Stimulated activated CD8-positive, alpha-beta memory T cell treated with anti-CD3 and anti-CD28 coated beads, Interleukin-15, amount 100 ng/mL, for 1 hour (primary cell): ENCODE measurements around the gene PDE4D.

Experiments used
- DNase-seq: peaks from one replicate; pipeline ENCODE4 v3.0.0-alpha.2; 2020; ENCODE audit warnings: low read depth

Gene PDE4D

DNA sequence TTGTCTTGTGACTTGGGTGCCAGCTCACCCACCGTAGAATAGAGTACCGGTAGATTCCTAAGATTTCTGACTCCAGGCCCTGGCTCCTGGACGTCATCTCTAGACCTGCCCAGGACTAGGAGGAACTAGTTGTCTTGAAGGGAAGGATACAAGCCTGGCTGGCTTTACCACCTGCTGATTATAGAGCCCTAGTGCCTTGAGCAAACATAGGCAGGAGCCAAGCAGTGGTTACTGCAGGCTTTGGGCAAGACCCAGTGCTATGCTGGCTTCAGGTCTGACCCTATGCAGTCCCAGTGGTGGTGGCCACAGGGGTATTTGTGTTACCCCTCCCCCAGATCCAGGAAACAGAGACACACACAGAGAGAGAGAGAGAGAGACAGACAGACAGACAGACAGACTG is 606.2 kb downstream of the PDE4D start:
- no peak for DNase-seq

DNA sequence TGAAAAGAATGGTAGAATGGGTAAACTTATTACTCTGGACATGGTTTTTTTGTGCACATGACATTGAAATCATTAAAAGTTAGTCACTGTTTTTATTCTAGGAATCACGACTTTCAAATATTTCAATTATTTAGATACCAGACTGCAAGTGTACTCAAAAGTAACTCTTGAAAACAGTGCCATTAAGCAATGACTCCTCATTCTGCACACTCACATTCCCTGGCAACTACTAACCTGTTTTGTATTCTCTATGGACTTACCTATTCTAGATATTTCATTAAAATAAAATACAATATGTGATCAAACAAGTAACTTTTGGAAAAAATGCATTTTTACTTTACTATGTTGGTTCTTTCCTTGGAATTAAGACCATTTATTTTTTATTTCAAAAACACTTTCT is 607.0 kb downstream of the PDE4D start:
- DNase-seq = no peak

DNA sequence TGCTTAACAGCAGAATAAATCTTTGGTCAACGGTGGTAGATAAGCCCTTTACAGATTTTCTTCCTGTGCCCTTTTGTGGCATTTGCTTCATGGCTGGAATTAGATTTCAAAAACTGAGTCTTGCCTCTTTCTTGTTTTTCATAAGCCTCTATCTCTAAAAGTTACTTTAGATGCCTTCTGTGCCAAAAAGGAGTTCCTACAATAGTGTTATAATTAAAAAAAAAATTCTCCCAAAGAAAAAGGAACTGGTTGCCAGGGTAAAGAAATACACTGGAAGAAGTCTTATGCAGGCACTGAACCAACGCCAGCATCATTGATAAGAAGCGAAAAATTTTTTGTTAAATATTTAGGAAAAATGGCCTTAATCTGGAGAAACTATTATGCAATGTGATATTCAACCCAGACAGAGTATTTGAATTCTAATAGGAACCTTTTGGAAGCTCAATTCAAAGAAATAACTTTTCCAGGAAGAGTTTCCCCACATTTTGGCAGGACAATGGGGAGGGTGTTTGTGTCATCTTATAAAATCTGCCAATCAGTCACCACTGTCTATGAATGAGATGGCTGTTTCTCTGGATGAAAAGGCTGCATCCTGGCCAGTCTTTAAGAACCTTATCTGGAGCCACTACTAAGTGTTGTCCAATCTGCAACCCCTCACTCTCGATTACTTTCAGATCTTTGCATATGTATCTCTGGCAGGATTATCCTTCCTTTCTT is 608.1 kb downstream of the PDE4D start:
- no peak for DNase-seq

DNA sequence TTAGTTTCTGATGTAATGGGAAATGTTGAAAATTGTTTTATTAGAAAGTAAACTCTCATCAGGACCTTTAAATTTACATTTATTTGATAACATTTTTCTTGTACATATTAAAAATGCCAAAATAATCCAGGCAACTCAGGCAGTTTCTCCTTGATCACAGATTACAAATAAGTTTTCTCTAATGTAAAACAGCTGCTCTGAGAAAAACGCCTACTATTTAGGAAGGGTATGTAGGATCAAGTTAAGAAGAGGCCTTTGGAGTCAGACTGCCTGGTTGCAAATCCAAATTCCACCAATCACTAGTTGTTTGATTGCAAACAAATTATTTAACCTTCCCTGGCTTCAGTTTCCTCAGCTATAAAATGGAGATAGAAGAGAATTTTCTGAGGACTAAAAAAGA is 610.8 kb downstream of the PDE4D start:
- DNase-seq = no peak

DNA sequence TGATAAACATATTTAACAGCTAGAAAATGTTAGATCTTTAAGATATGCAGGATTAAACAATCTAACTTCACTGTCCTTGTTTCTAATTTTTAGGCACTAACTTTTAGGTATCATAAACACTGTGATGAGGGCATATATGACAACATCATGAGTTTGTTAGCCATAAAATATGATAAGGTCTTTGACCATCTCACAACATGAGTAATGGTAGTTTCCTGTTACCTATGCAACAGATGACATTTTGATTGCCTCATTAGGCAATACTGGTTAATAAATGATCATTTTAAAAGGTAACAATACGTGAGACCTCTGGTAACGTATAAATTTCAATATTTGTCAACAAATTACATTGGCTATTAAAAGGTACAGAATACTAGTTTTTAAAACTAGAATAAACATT is 613.5 kb downstream of the PDE4D start:
- DNase-seq = no peak

DNA sequence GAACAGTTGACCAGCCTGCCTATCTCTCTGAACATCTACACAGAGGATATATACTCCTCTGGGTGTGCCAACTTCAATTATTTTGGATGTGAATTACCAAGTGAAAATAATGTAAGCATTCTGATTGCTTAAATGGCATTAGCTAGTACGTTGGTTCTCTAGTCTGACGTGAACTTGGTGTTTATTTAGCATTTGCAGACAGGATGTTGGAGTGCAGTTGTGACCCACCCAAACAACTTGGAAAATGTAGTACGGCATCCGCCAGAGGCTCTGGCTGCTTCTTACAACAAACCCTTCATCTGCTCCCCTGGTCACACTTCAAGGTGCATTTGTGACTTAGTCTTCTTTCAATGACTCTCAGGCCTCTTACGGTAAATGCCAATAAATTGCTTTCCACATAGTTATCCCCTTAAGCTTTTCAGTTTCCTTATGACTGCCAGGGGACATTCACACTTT is 616.6 kb downstream of the PDE4D start:
- DNase-seq = no peak

DNA sequence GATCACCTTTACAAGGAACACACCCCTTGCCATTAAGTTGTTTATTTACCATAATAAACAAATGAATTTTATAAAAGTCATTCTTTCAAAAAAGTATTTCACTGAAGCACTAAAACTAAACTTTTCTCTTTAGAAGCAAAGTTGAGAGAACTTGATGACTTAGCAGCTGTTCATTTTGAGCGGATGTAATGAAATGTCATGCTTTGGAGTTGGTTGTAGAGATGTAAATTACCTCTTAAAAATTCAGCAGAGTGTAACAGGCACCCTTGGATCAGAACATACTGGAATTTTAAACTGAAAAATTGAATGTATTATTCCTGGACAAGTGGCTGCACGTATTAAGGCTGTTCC is 617.2 kb downstream of the PDE4D start:
- DNase-seq = no peak

DNA sequence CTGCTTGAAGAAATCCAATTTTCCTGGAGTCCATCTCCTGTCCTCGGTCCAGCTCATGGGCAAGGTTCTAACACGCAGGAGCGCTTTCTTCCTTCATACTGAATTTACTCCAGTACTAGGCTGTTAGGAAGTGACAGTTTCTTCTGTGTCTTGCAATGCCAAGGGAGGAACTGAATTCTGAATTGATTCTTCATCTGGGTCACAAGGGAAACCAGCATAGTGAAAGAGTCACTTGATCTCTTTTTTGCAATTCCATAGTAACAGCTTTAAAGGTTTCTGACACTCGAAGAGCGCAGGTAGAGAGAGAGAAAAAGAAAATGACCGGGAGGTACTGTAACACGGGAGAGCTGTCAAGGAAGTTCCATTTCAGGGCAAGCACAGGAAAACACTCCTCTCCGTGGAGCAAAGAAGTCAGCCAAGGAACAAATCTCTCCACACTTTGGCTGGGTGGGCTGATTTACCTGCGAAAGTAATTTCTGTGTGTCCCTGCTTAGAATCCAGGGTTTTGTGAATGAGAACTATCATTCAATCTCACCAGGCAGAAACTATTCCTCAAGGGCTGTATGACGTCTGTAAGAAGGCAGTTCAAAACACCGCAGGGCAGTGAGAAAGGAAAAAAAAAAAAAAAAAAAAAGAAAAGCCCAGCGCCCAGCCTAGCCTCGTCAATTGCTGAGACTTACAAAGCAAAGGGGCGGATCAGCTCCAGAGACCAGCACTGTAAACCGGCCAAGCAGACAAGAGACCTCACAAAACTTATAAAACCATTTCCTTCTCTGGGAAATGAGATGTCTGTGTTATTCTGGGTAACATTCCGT is 617.8 kb downstream of the PDE4D start:
- DNase-seq = no peak

DNA sequence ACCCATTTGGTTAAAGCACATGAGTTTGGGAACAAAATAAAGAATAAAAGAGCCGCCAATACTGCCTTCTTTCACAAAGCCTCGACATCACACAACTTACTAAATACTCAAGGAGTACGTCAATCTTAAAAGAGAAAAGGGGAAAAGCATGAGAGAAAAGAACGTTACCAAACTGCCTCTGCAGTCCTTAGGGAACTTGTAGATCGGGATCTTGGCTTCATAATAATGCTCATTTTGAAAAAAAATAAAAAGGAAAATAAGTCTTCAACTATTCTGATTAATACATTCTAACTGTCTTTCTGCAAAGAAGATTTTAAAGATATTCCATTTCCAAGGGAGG is 618.4 kb downstream of the PDE4D start:
- no peak for DNase-seq

DNA sequence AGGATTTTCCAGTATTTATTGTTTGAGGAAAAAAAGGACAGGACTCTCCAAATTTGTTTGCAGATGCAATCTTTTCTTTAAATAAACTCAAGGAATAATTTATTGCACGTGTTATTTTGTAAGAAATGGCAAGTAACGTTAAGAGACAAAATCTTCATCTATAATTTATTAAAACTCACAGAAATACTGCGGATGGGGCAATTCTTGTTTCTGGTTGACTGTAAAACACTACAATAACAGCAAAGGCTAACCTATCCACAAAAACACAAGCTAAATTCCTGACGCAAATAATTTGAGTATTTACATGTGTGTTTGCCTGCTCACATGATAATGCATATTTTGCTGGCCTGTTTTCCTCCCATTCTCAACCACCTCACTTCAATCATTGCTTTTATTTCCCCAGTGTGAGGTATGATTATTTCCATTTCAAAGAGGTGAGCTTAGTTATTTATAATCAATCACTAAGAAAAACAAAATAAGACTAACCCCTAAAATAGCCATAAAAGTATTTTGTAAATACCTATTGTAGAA is 619.4 kb downstream of the PDE4D start:
- DNase-seq = no peak

DNA sequence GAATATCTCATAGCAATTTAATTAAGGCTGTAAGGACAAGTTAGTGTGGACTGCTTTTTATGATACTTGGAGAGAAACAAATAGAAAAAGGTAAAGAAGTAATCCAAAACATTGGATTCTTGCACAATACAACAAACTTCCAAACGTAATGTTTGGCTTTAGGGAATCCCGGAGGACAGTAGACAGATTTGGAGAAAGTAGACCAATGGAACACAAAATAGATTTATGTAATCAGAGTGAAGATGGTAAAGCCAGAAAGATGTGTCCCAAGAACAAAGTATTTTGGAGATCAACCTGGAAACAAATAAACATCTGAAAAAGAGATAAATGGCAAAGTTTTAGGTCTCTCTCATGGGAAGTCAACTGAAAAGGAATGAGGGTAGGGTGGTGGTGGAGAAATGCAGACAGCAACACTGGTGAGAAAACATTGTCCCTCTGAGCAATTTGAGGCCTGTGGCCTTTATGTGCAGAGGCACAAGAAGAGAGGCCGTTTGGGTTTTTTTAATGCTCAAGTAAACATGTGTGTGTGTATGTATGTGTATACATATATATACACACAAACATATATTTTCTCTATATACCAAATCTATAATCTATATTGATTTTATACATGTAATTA is 620.6 kb downstream of the PDE4D start:
- DNase-seq = no peak

DNA sequence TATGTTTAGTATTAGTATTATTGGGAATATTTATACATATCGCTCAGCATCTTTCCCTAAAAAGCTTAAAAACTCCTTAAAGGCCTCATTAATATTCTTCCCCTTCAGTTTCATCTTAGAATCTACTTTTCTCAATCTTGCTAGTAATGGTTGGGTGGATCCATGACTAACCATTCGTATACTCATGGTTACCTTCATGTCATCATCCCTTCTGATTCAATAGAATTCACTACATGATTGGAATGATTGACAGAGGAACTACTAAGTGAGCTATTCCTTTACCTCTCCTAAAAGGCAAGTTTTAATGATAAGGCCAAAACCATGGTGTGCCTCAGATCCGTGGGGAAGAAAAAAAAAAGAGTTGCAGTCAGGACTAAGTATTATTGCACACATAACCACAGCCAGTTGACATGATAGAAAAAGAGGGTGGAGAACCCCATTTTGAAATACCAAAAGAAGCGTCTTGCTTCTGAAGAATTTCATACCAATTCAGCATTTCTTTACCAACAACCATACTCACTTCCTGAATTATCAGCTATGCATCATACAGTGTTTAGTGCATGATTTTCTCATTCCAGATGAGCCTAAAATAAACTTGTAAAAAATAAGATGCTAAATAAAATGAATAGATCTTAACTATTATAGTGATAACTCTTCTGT is 624.6 kb downstream of the PDE4D start:
- no peak for DNase-seq

DNA sequence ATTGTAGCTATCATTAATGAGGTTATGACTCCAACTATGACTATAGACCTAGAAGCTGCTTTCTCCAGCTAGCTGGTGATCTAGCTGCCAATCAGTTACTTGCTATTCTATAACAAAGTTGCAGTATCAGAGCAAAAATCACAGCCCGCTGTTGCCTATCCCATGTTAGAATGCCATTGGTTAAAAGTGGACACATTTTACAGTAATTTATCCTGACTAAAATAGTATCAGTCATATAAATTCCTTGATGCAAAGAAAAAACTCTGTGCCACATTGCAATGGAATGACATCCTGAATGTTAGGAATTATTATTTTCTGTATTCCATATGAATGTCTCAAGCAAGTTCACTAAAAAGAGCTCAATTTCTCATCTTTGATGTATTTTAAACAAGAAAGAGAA is 626.5 kb downstream of the PDE4D start:
- no peak for DNase-seq

DNA sequence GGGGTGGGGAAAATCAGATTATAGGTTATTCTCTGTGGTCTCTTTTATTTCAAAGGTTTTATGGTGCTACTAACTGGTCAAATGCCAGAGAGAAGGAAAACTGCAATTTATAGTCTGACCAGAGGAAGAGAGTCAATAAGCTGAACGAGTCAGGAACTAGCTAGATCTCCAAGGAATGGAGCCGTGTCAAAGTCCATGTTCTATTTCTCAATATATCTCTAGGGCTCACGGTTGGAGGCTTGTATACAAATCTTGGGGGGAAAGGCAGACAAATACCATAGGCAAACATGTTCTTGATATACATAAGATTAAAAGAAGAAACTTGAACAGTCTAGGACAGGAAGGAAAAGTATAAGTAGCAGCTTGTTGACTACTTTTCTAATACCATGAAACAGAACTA is 627.1 kb downstream of the PDE4D start:
- DNase-seq = no peak

DNA sequence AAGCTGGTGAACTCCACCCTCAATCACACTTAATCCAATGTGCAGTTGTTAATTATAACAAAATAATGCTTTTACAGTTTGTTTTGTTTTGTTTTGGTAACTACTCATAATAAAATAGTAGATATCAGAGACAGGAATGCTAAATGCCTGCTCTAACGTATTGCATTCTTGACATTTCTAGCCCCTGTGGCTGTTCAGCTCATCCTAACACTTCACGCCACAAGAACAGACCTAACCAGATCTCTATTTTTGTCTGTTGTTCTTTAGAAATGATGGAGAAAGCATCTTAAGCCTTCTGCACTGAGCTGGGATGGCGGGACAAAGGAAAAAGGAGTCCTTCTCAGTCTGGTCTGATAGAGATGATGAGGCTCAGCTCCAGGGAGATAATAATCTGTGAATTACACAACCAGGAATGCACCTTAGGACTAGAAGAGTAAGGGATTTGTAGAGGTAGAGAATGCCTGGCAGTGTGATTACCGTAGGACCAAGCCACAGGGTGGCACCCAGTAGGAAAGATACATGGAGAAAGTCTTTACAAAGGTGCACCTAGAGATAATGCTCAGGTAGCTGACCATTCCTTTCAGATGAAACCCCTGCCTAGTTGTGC is 628.8 kb downstream of the PDE4D start:
- no peak for DNase-seq

DNA sequence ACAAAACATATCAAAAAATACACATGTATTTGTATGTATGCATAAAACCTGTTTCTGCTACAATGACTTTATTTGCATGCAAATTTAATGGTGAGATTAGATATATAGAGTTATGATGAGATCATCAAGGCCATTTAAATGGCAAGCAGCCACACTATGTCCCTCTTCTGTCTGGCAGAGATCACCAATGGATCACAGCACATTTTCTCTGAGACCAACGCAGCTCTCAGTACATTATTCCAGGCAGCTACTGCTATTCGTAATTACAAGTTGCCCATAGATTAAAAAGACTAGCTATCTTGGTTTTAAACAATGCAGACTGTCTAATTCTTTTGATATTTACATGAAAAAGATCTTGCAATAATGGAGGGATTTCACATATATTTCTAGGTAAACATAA is 629.5 kb downstream of the PDE4D start:
- DNase-seq = no peak

DNA sequence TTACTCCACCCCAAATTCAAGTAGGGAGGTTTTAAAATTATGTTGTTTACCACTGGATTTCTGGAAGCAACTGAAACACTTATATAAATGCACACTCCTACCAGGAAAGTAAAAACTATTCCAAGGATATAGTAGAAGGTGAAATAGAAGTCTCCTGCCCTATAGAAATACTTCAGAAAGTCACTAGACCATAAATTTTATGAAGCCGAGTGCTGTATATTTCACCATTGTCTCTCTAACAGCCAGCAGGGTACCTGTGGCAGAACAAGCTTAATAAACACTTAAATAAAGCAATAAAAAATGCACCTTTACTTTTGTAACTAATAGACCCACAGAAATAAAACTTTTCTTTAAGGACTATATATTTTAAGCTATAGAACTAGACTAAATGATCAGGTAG is 631.6 kb downstream of the PDE4D start:
- DNase-seq = no peak

DNA sequence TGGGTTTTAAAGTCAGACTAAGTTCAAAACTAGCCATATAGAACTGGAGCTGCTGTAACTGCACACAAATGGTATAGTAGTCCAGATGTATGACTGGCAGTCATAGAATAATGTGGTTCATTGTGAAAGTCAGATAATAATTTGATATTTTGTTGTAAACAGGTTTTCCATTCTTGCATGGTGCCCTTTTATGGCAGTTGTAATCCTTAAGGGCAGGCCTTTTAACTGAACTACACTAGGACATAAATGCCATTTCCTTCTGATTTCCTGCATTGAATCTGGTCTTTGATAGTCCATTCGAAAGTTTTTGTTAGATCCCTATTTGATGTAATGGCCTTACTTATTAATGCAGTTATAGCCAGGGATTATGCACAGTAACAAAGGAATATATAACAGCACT is 632.6 kb downstream of the PDE4D start:
- DNase-seq = no peak

DNA sequence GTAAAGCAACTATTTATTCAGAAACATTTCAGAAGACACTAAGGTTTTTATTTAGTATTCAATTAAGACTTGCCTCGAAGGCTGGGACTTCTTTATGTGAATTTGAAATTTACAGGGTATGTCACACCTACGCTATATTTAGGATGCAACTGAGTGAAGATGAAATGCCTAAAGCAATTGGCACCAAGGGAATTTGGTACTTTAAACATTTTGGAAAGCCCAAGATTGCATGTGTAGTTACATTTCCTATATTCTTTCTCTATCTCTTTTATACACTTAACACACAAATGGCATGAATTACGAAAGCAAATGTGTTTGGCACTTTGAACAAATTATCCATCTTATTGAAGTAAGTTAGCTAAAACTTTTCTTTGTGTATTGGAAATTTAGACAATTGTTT is 633.3 kb downstream of the PDE4D start:
- no peak for DNase-seq

DNA sequence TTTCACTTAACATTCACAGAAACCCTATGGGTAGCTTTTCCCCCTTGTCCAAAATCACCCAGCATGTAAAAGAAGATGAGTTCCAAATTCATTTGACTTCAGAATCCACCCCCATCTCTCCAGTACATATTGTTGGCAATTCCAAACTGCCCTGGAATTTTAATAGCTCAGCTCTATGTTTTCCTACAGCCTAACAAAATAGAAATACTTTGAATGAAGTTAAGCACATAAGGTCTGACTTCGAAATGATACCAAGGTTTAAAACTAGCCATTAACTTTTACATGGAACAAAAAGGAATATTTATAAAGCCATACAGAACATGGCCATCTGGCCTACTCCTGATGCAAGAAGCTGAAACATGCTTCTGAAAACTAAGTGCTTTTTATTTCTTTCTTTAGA is 634.3 kb downstream of the PDE4D start:
- no peak for DNase-seq

DNA sequence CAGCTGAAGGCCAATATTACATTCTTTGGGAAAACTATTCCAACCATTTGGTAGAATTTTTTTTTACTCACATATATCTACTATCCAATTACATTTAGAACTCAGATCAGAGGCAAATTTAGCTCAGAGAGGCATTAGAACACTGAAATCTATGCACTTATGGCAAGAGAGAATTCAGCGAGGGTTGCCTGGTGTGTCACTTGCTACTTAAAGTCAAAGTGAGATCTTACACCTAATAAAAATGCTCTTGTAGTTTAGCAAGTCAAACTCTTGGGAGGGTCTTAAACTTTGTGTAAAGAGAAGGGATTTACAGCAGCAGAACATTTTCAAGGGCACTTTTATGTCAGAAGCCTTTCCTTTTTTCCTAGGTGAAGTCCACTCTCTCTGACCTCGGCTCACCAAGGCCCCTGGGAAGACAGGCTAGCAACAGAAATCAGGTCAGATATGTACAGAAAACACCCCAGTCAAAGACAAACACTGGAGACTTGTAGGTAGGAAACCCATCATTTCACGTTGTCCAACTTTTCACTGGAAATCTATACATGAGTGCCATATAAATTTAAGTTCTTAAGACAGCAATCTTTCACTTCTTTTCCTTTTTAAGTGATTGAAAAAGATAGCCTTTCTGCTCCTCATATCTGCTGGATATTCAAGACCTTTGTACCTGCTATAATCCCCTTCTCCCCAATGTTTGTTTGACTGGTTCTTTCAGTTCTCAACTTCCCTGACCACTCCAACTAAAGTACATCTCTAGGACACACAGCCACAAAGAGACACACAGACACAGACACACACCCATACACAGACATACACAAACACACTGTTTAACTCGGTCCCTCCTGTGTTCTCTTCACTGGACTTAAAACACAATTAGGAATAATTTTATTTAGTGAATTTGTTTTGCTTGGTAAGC is 635.8 kb downstream of the PDE4D start:
- DNase-seq = no peak
